Measurements from ENCODE around the gene ARSB.

The ARSB gene

DNA sequence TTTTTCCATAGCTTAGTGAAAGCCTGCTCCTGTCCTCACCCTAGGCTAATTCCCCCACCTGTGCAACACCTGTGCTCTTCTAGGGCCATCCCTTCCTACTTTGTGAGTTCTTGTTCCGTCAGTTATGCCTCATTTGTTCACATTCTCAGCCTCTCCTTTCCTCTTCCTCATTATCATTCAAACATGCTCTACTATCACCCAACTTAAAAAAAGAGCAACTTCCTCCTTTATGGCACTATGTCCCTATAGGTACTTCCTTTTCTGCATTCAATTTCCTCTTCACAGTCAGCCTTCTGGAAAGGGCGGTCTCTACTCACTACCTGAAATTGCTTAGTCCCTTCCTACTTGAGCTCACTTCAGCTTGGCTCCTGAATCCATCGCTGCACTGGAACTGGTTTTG, 224.7 kb downstream of the ARSB start:
- H3K27me3 ChIP-seq (ENCODE audit: insufficient read depth, poor library complexity, severe bottlenecking) = no peaks in the 10 kb centered on the region
- DNase-seq (ENCODE audit: low read depth in 1 of 2, low spot score in 1 of 2) = peak; percentile 37 to 44
- H3K27ac ChIP-seq (replicated peaks) = no peak overlapping the region
- H3K4me3 ChIP-seq (replicated peaks; ENCODE audit: insufficient read depth, low read length) = no peak overlapping the region
- TF ChIP-seq SPI1 (IDR thresholded peaks at IDR 0.05; ENCODE audit: borderline replicate concordance, low read depth) (peak; percentile 77), GABPA (IDR thresholded peaks at IDR 0.05; ENCODE audit: low read depth) (no peak), POLR2AphosphoS5 (IDR thresholded peaks at IDR 0.05; ENCODE audit: low read depth) (no peak)
- TF ChIP-seq, protein P1, sequence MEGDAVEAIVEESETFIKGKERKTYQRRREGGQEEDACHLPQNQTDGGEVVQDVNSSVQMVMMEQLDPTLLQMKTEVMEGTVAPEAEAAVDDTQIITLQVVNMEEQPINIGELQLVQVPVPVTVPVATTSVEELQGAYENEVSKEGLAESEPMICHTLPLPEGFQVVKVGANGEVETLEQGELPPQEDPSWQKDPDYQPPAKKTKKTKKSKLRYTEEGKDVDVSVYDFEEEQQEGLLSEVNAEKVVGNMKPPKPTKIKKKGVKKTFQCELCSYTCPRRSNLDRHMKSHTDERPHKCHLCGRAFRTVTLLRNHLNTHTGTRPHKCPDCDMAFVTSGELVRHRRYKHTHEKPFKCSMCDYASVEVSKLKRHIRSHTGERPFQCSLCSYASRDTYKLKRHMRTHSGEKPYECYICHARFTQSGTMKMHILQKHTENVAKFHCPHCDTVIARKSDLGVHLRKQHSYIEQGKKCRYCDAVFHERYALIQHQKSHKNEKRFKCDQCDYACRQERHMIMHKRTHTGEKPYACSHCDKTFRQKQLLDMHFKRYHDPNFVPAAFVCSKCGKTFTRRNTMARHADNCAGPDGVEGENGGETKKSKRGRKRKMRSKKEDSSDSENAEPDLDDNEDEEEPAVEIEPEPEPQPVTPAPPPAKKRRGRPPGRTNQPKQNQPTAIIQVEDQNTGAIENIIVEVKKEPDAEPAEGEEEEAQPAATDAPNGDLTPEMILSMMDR (IDR thresholded peaks at IDR 0.05; ENCODE audit: insufficient read depth, low read length) = no peak
- TF ChIP-seq, protein P2, sequence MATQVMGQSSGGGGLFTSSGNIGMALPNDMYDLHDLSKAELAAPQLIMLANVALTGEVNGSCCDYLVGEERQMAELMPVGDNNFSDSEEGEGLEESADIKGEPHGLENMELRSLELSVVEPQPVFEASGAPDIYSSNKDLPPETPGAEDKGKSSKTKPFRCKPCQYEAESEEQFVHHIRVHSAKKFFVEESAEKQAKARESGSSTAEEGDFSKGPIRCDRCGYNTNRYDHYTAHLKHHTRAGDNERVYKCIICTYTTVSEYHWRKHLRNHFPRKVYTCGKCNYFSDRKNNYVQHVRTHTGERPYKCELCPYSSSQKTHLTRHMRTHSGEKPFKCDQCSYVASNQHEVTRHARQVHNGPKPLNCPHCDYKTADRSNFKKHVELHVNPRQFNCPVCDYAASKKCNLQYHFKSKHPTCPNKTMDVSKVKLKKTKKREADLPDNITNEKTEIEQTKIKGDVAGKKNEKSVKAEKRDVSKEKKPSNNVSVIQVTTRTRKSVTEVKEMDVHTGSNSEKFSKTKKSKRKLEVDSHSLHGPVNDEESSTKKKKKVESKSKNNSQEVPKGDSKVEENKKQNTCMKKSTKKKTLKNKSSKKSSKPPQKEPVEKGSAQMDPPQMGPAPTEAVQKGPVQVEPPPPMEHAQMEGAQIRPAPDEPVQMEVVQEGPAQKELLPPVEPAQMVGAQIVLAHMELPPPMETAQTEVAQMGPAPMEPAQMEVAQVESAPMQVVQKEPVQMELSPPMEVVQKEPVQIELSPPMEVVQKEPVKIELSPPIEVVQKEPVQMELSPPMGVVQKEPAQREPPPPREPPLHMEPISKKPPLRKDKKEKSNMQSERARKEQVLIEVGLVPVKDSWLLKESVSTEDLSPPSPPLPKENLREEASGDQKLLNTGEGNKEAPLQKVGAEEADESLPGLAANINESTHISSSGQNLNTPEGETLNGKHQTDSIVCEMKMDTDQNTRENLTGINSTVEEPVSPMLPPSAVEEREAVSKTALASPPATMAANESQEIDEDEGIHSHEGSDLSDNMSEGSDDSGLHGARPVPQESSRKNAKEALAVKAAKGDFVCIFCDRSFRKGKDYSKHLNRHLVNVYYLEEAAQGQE (IDR thresholded peaks at IDR 0.05; ENCODE audit: insufficient replicate concordance, low read depth) = no peak

DNA sequence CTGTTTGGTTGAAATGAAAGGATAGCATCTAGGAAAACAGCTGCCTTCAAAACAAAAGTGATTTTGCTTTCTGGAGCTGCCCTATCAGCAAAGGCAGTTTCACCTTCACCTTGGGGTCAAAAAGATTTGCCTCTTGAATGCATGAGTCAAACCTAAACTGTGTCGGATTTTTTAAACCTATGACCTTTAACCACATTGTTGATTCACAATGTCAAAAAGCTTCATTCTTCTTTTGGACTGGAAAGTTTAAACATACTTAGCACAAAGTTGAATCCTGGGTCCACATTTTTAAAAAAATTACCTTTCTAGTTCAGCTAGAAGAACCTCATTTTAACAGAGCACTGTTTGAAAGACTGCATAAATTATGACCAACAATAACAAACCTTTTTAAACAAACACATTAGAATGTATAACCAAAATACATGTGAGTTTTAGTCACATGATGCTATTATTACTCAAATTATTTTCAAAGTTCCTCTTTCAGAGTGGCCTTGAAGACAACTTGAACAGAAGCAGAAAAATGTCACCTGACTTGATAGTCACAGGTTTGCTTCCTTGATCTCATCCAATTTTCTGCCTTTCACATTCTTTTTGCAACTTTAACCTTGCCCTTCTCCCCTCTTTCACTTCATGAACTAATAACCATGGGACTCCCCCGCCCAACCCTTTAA, 226.8 kb downstream of the ARSB start:
- no peaks in the 10 kb centered on the region for H3K27me3 ChIP-seq (ENCODE audit: insufficient read depth, poor library complexity, severe bottlenecking)
- no peak overlapping the region for H3K27ac ChIP-seq (replicated peaks)
- peak in 1 of 2 experiments; percentile 14 for DNase-seq (ENCODE audit: low read depth in 1 of 2, low spot score in 1 of 2)
- no peak overlapping the region for H3K4me3 ChIP-seq (replicated peaks; ENCODE audit: insufficient read depth, low read length)
- TF ChIP-seq POLR2AphosphoS5 (IDR thresholded peaks at IDR 0.05; ENCODE audit: low read depth) (no peak), GABPA (IDR thresholded peaks at IDR 0.05; ENCODE audit: low read depth) (no peak), SPI1 (IDR thresholded peaks at IDR 0.05; ENCODE audit: borderline replicate concordance, low read depth) (no peak)
- TF ChIP-seq, protein P2 (IDR thresholded peaks at IDR 0.05; ENCODE audit: insufficient replicate concordance, low read depth) = no peak
- TF ChIP-seq, protein P1 (IDR thresholded peaks at IDR 0.05; ENCODE audit: insufficient read depth, low read length) = no peak

DNA sequence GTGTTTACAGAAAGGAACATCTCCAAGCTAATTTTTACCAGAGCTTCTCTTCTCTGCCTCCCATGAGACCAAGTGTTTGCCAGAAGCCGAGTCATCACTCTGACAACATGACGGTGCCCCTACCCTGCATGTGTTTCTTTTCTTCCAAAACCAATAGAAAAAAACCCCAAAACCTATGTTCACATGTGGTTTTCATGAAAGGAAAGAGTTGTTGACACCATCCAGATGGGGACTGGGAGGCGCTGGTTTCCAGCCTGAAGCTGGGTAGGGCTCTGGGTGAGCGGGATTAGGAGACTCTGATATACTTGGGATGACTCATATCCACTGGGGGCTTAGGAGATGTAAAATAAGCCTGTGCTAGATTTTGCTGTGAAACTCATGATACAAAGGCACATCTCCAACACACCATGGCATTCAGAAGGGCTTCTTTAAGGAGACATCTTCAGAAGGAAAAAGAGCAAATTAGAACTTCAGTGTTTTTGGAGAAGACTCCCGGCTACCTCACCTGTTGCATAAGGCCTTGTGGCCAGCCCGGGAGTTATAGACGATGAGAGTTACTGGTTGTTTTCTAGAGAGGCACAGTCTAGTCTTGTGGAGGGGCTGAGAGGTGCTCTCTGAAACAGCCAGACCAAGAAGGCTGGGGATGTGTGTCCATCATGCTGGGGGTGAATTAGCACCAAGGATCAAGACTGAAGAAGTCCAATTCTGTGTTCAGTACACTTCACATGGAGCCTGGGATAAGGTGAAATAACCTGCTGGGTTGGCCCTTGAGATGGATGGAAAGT, 227.6 kb downstream of the ARSB start:
- Histone ChIP-seq H3K27me3 (ENCODE audit: insufficient read depth, poor library complexity, severe bottlenecking) (no peaks in the 10 kb centered on the region), H3K4me3 (replicated peaks; ENCODE audit: insufficient read depth, low read length) (no peak overlapping the region), H3K27ac (replicated peaks) (no peak overlapping the region)
- no peak for TF ChIP-seq GABPA (IDR thresholded peaks at IDR 0.05; ENCODE audit: low read depth)
- TF ChIP-seq, protein P1 (IDR thresholded peaks at IDR 0.05; ENCODE audit: insufficient read depth, low read length) = no peak
- TF ChIP-seq, protein P2 (IDR thresholded peaks at IDR 0.05; ENCODE audit: insufficient replicate concordance, low read depth) = no peak
- TF ChIP-seq POLR2AphosphoS5 (IDR thresholded peaks at IDR 0.05; ENCODE audit: low read depth) = no peak
- TF ChIP-seq SPI1 (IDR thresholded peaks at IDR 0.05; ENCODE audit: borderline replicate concordance, low read depth) = no peak
- no peak for DNase-seq (ENCODE audit: low read depth in 1 of 2, low spot score in 1 of 2)
